Activated CD8-positive, alpha-beta memory T cell treated with anti-CD3 and anti-CD28 coated beads, Interleukin-2, amount 50 U/mL, for 24 hours (primary cell): Measurements from ENCODE around the gene CHRNG.
"Not testable (repeated sequence)": the region's sequence is repeated elsewhere in the genome, so short reads cannot be mapped to it uniquely, and the experiment has no call there.

Experiments used
- DNase-seq: peaks from one replicate; pipeline ENCODE4 v3.0.0-alpha.2; 2020; ENCODE audit errors: extremely low read depth

Gene CHRNG

GRCh38 chr2:232528746-232529460 lies 10.6 kb upstream of the CHRNG start:
- no peak for DNase-seq

DNA sequence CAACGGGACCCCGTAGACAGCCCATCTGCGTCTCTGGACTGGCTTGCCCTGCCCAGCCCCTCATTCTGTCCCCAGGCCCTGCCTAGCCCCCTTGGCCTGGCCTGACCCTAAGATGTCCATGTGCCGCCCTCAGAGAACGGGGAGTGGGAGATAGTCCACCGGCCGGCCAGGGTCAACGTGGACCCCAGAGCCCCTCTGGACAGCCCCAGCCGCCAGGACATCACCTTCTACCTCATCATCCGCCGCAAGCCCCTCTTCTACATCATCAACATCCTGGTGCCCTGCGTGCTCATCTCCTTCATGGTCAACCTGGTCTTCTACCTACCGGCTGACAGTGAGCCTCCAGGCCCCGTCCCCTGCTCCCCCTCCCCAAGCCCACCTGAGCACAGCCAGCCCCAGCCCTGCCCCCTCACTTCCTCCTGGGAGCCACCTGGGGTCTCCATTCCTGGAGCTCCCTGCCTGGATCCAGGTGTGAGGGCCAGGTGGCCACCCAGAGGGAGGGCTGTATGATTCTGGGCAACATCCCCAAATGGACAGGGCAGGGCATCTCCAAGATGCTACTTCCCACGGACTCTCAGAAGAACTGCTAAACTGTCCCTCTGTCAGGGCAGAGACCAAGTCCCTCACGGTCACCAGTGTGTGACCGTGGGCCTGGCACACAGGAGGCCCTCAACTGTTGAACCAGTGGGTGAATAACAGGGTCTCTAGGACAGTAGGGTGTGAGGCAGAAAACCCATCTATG lies 9.5 kb upstream of the CHRNG start:
- DNase-seq = no peak

DNA sequence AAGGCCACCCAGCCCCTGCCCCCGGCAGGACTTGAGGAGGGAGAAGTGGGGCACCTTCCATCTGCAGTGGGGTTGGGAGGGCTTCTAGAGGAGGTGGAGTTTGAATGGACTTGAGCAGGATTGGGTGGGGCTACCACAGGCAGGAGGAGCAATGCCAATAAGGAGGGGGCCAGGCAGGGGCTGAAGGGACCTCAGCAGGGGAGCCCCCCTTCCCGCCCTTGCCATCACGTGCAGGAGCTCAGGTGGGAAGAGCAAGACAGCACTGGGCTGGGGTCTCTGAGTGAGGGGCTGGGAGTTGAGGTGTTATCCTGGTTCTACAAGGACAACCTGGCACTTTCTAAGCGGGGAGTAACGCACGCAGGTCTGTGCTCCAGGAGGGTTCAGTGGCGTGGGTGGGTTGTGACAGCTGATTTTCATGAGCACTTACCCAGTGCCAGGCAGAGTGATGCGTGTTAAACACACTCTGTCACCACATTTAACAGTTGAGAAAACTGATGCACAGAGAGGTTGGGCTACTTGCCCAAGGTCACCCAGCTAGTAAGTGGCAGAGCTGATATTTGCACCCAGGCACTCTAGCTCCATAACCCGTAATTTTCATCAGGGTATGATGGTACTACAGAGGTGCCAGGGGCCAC lies 8.7 kb upstream of the CHRNG start:
- no peak for DNase-seq

DNA sequence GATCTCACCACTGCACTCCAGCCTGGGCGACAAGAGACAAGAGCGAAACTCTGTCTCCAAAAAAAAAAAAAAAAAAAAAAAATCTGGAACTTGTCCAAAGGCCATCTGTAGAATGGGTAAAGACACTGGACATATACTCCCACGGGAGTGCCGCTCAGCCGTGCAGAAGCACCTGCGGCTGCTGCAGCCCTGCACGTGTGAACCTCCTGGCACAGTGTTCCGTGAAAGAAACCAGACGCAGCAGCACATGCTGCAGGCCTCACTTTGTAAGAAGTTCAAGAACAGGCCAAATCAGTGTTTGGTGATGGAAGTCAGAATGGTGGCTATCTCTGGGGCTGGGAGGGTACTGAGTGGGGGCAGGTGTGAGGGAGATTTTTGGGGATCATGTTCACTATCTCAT lies 7.1 kb upstream of the CHRNG start:
- no peak for DNase-seq

GRCh38 chr2:232532821-232533220 lies 6.7 kb upstream of the CHRNG start:
- not testable (repeated sequence) for DNase-seq

GRCh38 chr2:232533944-232534710 lies 5.4 kb upstream of the CHRNG start:
- no peak for DNase-seq

DNA sequence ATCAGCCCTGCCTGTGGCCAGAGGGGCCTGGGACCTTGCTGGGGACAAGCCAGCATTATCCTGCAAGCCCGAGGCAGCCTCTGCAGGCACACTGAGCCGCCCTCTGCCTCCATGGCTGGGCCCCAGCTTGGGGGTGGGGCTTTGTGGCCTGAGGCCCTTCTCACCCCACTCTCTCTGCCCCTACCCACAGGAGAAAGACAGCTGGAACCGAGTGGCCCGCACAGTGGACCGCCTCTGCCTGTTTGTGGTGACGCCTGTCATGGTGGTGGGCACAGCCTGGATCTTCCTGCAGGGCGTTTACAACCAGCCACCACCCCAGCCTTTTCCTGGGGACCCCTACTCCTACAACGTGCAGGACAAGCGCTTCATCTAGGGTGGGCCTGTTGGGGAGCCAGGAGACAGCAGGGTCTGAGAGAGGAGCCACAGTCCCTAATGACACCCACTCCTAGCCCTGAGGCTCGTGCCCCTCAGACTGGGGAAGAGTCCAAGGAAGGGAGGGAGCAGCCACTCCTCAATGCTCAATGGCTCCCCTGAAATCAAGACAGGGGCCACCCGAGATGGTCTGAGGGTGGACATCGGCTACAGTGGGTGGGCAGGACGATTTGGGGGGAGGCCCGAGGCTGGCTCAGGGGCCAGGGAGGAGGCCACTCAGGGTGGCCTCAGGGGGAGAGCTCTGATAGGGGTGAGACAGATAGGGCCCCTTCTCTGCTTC lies 4.4 kb upstream of the CHRNG start:
- no peak for DNase-seq

- DNase-seq = no peak
Observed at GRCh38 chr2:232535761-232536530, 3.5 kb upstream of the CHRNG start.

- DNase-seq = no peak
Observed at GRCh38 chr2:232537079-232537478, 2.4 kb upstream of the CHRNG start.

GRCh38 chr2:232537499-232537898 lies 2.0 kb upstream of the CHRNG start:
- no peak for DNase-seq

GRCh38 chr2:232538671-232539070 lies 821 bp upstream of the CHRNG start:
- DNase-seq = no peak

GRCh38 chr2:232540441-232541041 lies 1.0 kb downstream of the CHRNG start:
- DNase-seq = no peak

GRCh38 chr2:232541195-232541960 lies 1.9 kb downstream of the CHRNG start:
- no peak for DNase-seq

GRCh38 chr2:232541961-232542714 lies 2.6 kb downstream of the CHRNG start:
- DNase-seq = no peak

DNA sequence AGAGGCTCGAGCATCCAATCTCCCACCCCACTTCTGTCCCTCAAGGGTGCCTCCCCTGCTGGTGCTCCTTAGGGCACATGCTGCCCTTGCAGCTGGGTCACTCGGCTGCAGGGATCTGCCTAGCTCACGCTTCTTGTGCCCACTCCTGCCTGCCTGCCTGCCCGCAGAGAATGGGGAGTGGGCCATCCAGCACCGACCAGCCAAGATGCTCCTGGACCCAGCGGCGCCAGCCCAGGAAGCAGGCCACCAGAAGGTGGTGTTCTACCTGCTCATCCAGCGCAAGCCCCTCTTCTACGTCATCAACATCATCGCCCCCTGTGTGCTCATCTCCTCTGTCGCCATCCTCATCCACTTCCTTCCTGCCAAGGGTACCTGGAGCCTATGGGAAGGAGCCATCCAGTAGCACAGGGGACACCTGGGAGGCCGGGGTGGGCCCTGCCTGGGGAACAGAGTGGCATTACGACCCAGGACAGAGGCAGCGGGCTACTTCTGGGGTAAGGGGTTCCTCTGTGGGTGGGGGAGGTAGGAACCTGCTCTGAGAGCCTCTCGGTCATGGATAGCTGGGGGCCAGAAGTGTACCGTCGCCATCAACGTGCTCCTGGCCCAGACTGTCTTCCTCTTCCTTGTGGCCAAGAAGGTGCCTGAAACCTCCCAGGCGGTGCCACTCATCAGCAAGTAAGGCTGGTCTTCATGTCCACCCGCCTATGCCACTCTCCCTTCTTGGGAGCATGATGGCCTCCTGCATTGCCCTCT lies 3.4 kb downstream of the CHRNG start:
- no peak for DNase-seq

- no peak for DNase-seq
Observed at GRCh38 chr2:232543491-232543890, 4.0 kb downstream of the CHRNG start.

- DNase-seq = no peak
Observed at GRCh38 chr2:232543928-232544631, 4.6 kb downstream of the CHRNG start.
